Measurements from ENCODE around the gene CAMTA1.

Gene CAMTA1

DNA sequence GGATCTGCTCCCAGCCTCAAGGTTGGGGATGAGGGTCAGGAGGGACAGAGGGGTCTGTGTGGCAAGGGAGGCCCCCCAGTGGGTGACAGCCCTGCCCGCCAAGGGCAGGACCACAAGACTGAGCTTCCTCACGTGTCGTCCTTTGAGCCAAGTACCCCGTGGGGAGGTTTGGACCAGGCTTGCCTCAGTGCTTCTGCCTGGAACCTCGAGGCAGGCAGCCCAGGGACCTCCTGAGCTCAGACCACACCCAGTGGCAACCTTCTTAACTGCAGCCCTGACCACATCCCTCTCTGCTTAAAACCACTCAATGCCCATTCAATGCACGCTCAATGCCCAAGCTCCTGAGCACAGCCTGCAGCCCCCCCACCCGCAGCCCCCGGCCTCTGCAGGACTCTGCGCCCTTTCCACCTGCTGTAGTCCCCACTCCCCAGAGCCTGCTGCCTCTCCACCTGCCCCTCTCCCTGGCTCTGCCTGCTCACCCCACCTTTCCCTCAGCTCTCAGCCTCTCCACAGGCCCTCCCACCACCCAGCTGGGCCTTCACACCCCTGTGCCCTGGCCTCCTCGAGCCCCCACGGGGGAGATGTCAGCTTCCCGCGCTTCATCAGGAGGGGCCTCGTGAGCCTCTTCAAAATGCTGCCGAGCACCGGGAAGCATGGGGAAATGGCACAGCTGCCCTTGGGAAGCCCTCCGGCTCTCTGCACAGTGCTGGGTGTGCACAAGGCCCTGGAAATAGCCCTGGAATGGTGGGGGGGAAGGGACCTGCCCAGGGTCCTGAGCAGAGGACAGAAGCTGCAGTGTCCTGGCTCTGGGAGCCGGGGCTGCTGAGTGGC lies 856.5 kb downstream of the CAMTA1 start:
- DNase-seq (ENCODE audit: low spot score), result no peak
- ATAC-seq (ENCODE audit: low read depth), result no peak
- no peak overlapping the region for H3K4me3 ChIP-seq (ENCODE audit: severe bottlenecking)
- TF ChIP-seq CTCF (IDR thresholded peaks at IDR 0.05; ENCODE audit: poor library complexity, severe bottlenecking), result no peak
- H3K36me3 ChIP-seq (ENCODE audit: low read depth), result no peaks in the 10 kb centered on the region
- no peaks in the 10 kb centered on the region for H3K9me3 ChIP-seq (ENCODE audit: severe bottlenecking)
- H3K27me3 ChIP-seq (ENCODE audit: insufficient read depth, poor library complexity, severe bottlenecking), result no peaks in the 10 kb centered on the region
- H3K27ac ChIP-seq (ENCODE audit: poor library complexity, severe bottlenecking), result no peak overlapping the region
- H3K4me1 ChIP-seq (ENCODE audit: insufficient read depth, poor library complexity, severe bottlenecking), result no peaks in the 10 kb centered on the region

- Histone ChIP-seq H3K27me3 (ENCODE audit: insufficient read depth, poor library complexity, severe bottlenecking) (no peaks in the 10 kb centered on the region), H3K36me3 (ENCODE audit: low read depth) (no peaks in the 10 kb centered on the region), H3K4me3 (ENCODE audit: severe bottlenecking) (no peak overlapping the region), H3K9me3 (ENCODE audit: severe bottlenecking) (no peaks in the 10 kb centered on the region), H3K4me1 (ENCODE audit: insufficient read depth, poor library complexity, severe bottlenecking) (no peaks in the 10 kb centered on the region), H3K27ac (ENCODE audit: poor library complexity, severe bottlenecking) (no peak overlapping the region)
- ATAC-seq (ENCODE audit: low read depth) (no peak), DNase-seq (ENCODE audit: low spot score) (no peak)
- TF ChIP-seq CTCF (IDR thresholded peaks at IDR 0.05; ENCODE audit: poor library complexity, severe bottlenecking), result no peak
These were observed 857.1 kb downstream of the CAMTA1 start for GRCh38 chr1:7642418-7642704.

DNA sequence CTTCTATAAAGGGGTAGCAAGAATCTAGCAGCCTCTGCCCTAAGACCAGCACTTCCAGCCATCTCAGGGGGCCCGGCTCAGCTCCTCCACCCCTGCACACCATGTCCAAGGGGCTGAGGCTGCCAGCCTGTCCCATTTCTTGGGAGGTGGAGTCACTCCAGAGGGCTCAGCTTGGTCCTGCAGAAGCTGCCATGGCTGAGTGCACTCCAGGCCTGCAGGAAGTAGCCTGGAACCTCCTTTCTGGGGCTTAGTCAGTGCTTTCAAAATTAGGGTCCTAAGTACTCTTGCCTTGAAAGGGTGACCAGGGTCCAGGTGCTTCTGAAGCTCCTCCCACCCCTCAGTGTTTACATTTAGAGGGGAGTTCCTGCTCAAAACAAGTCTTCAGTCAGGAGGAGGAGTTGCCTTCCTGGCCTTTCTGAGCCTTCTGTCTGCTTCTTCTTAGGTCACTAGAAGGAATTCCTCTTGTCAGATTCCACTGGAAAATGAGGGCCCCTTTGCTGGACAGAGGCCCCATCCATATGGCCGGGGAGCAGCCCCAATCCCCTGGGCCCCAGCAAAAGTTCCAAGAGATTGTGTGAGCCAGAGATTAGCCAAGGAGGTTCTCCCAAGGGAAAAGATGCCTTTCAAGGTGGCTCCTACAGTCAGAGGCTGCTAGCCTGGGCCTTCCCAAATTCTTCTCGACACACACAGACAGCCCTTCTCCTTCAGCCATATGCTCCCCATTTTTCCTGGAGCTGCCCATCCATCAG lies 857.7 kb downstream of the CAMTA1 start:
- no peaks in the 10 kb centered on the region for H3K9me3 ChIP-seq (ENCODE audit: severe bottlenecking)
- no peaks in the 10 kb centered on the region for H3K27me3 ChIP-seq (ENCODE audit: insufficient read depth, poor library complexity, severe bottlenecking)
- no peak for ATAC-seq (ENCODE audit: low read depth)
- no peak overlapping the region for H3K4me3 ChIP-seq (ENCODE audit: severe bottlenecking)
- H3K27ac ChIP-seq (ENCODE audit: poor library complexity, severe bottlenecking), result no peak overlapping the region
- no peak for DNase-seq (ENCODE audit: low spot score)
- TF ChIP-seq CTCF (IDR thresholded peaks at IDR 0.05; ENCODE audit: poor library complexity, severe bottlenecking), result no peak
- no peaks in the 10 kb centered on the region for H3K36me3 ChIP-seq (ENCODE audit: low read depth)
- H3K4me1 ChIP-seq (ENCODE audit: insufficient read depth, poor library complexity, severe bottlenecking), result no peaks in the 10 kb centered on the region

DNA sequence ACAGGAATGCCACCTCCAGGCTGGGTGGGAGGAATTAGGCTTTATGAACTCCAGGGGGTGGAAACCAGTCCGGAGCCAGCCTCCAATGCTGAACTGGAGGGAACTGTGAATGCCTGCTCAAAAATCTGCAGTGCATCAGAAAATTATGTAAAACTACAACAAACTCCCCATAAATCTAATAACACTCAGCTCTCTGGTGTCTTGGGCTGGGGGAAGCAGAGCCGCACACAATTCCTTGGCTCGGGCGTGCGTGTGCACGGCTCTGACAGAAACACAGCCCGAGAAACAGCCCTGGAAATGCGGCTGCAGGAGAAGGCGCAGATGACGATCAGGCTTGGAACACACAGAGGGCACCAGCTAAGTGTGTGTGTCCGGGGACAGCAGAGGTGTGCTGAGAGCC lies 858.3 kb downstream of the CAMTA1 start:
- no peak for ATAC-seq (ENCODE audit: low read depth)
- Histone ChIP-seq H3K27me3 (ENCODE audit: insufficient read depth, poor library complexity, severe bottlenecking) (no peaks in the 10 kb centered on the region), H3K4me3 (ENCODE audit: severe bottlenecking) (no peak overlapping the region), H3K9me3 (ENCODE audit: severe bottlenecking) (no peaks in the 10 kb centered on the region), H3K27ac (ENCODE audit: poor library complexity, severe bottlenecking) (no peak overlapping the region), H3K4me1 (ENCODE audit: insufficient read depth, poor library complexity, severe bottlenecking) (no peaks in the 10 kb centered on the region), H3K36me3 (ENCODE audit: low read depth) (no peaks in the 10 kb centered on the region)
- no peak for DNase-seq (ENCODE audit: low spot score)
- no peak for TF ChIP-seq CTCF (IDR thresholded peaks at IDR 0.05; ENCODE audit: poor library complexity, severe bottlenecking)

DNA sequence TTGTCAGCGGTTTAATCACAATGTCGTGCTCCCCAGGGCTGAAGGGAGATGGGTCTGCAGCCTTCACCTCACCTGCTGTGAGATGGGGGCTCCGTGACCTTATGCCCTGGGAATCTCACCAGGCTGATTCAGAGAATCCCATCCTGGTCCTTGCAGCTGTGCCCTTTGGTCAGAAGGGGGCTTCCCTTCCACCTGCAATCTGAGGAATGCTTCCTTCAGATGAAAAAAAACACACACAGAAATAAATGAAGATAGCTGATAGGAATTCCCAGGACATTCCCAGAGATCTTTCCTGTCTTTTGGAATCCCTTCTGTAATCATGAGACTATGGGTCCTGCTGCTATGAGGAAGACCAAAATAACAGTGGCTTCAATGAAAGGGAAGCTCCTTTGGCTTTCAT lies 858.8 kb downstream of the CAMTA1 start:
- Histone ChIP-seq H3K4me3 (ENCODE audit: severe bottlenecking) (no peak overlapping the region), H3K9me3 (ENCODE audit: severe bottlenecking) (no peaks in the 10 kb centered on the region), H3K27me3 (ENCODE audit: insufficient read depth, poor library complexity, severe bottlenecking) (no peaks in the 10 kb centered on the region), H3K4me1 (ENCODE audit: insufficient read depth, poor library complexity, severe bottlenecking) (no peaks in the 10 kb centered on the region), H3K36me3 (ENCODE audit: low read depth) (no peaks in the 10 kb centered on the region), H3K27ac (ENCODE audit: poor library complexity, severe bottlenecking) (no peak overlapping the region)
- TF ChIP-seq CTCF (IDR thresholded peaks at IDR 0.05; ENCODE audit: poor library complexity, severe bottlenecking), result no peak
- no peak for ATAC-seq (ENCODE audit: low read depth)
- no peak for DNase-seq (ENCODE audit: low spot score)

Data from RWPE2 (cell line).